ENCODE measurements around the gene SLC35F3.
"Not testable (repeated sequence)": the region's sequence is repeated elsewhere in the genome, so short reads cannot be mapped to it uniquely, and the experiment has no call there.

The SLC35F3 gene

GRCh38 chr1:234205966-234206365 lies 301.5 kb downstream of the SLC35F3 start:
- DNase-seq, result no peak

GRCh38 chr1:234206651-234207284 lies 302.3 kb downstream of the SLC35F3 start:
- DNase-seq, result no peak

- no peak for DNase-seq
Observed at GRCh38 chr1:234208351-234208750, 303.9 kb downstream of the SLC35F3 start.

GRCh38 chr1:234208791-234209190 lies 304.3 kb downstream of the SLC35F3 start:
- no peak for DNase-seq

- DNase-seq, result not testable (repeated sequence)
Observed at GRCh38 chr1:234210429-234210828, 306.0 kb downstream of the SLC35F3 start.

GRCh38 chr1:234211855-234212254 lies 307.4 kb downstream of the SLC35F3 start:
- not testable (repeated sequence) for DNase-seq

GRCh38 chr1:234212764-234213657 lies 308.5 kb downstream of the SLC35F3 start:
- DNase-seq, result peak; percentile 35 to 79 (median 58)

- no peak for DNase-seq
Observed at GRCh38 chr1:234213658-234214128, 309.2 kb downstream of the SLC35F3 start.

- peak in 2 of 3 experiments; percentile 49 to 64 for DNase-seq
Observed at GRCh38 chr1:234214129-234214910, 309.8 kb downstream of the SLC35F3 start.

GRCh38 chr1:234214911-234215892 lies 310.7 kb downstream of the SLC35F3 start:
- peak in 1 of 3 experiments; percentile 59 for DNase-seq

GRCh38 chr1:234216116-234216703 lies 311.7 kb downstream of the SLC35F3 start:
- no peak for DNase-seq

- DNase-seq, result no peak
Observed at GRCh38 chr1:234217316-234217840, 312.9 kb downstream of the SLC35F3 start.

GRCh38 chr1:234218078-234218477 lies 313.6 kb downstream of the SLC35F3 start:
- DNase-seq, result no peak

GRCh38 chr1:234219711-234220110 lies 315.2 kb downstream of the SLC35F3 start:
- no peak for DNase-seq

- no peak for DNase-seq
Observed at GRCh38 chr1:234221601-234222000, 317.1 kb downstream of the SLC35F3 start.

GRCh38 chr1:234222561-234223280 lies 318.2 kb downstream of the SLC35F3 start:
- DNase-seq, result no peak

- DNase-seq, result no peak
Observed at GRCh38 chr1:234226113-234226818, 321.8 kb downstream of the SLC35F3 start.

GRCh38 chr1:234226819-234227165 lies 322.3 kb downstream of the SLC35F3 start:
- DNase-seq, result no peak

GRCh38 chr1:234229581-234230387 lies 325.3 kb downstream of the SLC35F3 start:
- peak in 1 of 3 experiments; percentile 34 for DNase-seq
